ENCODE measurements around the gene LEP. TPM values are rescaled to one million over a fixed set of nuclear protein-coding genes. Genes with fewer than 3 reads are reported as not detected.
A peak's percentile ranks its signal among the peaks of the same experiment; 100 is the strongest.

LEP gene
- polyA plus RNA-seq, 2 of the 4 experiments (the other 2 are of a cell fraction) = not detected

DNA sequence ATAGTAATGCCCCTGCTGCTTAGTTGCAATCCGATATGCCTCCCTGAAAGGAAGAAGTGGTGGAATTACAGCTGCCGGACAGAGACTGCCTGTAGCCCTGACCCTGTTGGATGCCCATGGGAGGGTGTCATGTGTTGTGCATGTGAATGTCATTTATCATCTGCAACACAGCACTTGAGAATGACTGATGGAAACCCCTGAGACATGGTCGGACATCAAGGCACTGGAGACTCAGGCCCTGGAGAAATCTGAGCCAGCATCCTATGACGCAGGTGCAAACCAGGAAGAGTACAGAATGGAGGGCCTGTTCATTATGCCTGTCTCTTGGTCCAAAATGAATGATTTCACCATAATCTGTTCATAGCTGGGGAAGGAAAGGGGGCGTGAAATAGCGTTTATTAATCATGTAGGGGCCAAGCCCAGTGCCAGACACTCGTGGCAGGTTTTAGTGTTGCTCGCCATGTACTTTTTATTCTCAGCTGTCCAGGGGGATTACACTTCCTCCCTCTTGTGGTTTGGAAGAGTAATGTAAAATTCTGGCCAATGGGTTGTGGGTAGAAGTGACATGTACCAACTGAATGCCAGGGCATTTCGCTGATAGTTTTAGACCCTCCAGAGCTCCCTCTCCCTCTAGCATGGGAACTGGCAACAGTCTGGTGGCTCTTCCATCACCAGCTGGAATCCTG lies 23.0 kb upstream of the LEP start:
- peaks cover 11% of the 10 kb centered on the region for H3K4me1 ChIP-seq
- H3K27ac ChIP-seq = no peak overlapping the region
- ChIA-PET POLR2A (no interaction called here), CTCF (interaction anchor here (1.1 to 6.9 kb wide), 5 partner anchors 10 to 41 kb away, joined by 3 to 69 read pairs (median 5); no protein-coding TSS in a partner anchor)
- DNase-seq (ENCODE audit: low read depth in 1 of 2, low spot score in 1 of 2) (peak; percentile 36 to 51), ATAC-seq (peak in 1 of 2 experiments; percentile 75; a peak in 3 of 6 replicates), FAIRE-seq (no peak)
- 52% methylated on average over 9 of the region's 9 CpGs for WGBS (ENCODE audit: missing lambda C conversion rate)
- H3K9me3 ChIP-seq = no peaks in the 10 kb centered on the region
- TF ChIP-seq POLR2AphosphoS2 (conservative IDR thresholded peaks at IDR 0.05; ENCODE audit: low read length) (no peak), POLR2A (IDR thresholded peaks at IDR 0.05; ENCODE audit: low read length) (no peak), ZFP36 (IDR thresholded peaks at IDR 0.05; ENCODE audit: borderline replicate concordance, partially characterized antibody) (no peak), USF2 (IDR thresholded peaks at IDR 0.05) (no peak), ZSCAN20 (CRISPR knock-in tag; IDR thresholded peaks at IDR 0.05) (no peak)
- no peak overlapping the region for H3K4me2 ChIP-seq
- H3K4me3 ChIP-seq = no peak overlapping the region

DNA sequence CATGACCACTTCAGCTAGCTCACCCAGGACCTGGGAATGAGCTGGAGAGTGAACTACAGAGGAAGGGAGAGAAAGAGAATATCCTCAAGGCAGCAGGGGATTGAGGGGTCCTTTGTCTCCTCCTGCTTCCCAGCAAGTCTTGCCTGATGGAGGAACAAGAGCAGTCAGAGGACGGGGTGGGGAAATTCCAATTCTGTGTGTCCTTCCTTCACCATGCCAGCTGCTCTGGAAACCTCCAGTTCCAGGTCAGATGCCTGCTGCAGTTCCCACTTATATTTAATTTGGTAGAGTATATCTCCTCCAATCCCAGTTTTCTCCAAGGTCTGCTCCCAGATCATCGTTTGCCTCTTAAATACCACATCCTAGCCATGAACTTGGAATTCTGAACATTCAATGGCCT lies 21.4 kb upstream of the LEP start:
- FAIRE-seq (no peak), ATAC-seq (no peak), DNase-seq (ENCODE audit: low read depth in 1 of 2, low spot score in 1 of 2) (no peak)
- Histone ChIP-seq H3K27ac (no peak overlapping the region), H3K4me1 (peaks cover 11% of the 10 kb centered on the region), H3K9me3 (no peaks in the 10 kb centered on the region), H3K4me2 (no peak overlapping the region), H3K4me3 (no peak overlapping the region)
- ChIA-PET CTCF (interaction anchor here (6.9 kb wide), 1 partner anchor 12 kb away, joined by 69 read pairs; no protein-coding TSS in a partner anchor), POLR2A (no interaction called here)
- WGBS (ENCODE audit: missing lambda C conversion rate) = 31% methylated on average over 2 of the region's 2 CpGs
- TF ChIP-seq NR3C1 (IDR thresholded peaks at IDR 0.05) (no peak), NPAS2 (CRISPR knock-in tag; IDR thresholded peaks at IDR 0.05; ENCODE audit: borderline replicate concordance) (no peak), MYC (IDR thresholded peaks at IDR 0.05; ENCODE audit: borderline replicate concordance, low read length) (no peak), E2F6 (IDR thresholded peaks at IDR 0.05; ENCODE audit: borderline replicate concordance, low read depth) (no peak), EHF (CRISPR knock-in tag; IDR thresholded peaks at IDR 0.05) (no peak), RARB (CRISPR knock-in tag; IDR thresholded peaks at IDR 0.05) (no peak), PHF8 (IDR thresholded peaks at IDR 0.05; ENCODE audit: borderline replicate concordance, low read depth) (no peak), MAFK (IDR thresholded peaks at IDR 0.05; ENCODE audit: partially characterized antibody) (no peak), ESRRA (IDR thresholded peaks at IDR 0.05; ENCODE audit: borderline replicate concordance, low read length) (no peak), RNF2 (IDR thresholded peaks at IDR 0.05; ENCODE audit: borderline replicate concordance, low read depth) (no peak), JUNB (IDR thresholded peaks at IDR 0.05) (no peak), BHLHE40 (IDR thresholded peaks at IDR 0.05; ENCODE audit: low read depth, low read length) (no peak), CHD2 (IDR thresholded peaks at IDR 0.05; ENCODE audit: low read length, partially characterized antibody) (no peak), NFE2L2 (conservative IDR thresholded peaks at IDR 0.05; ENCODE audit: low read length) (no peak), ZC3H11A (IDR thresholded peaks at IDR 0.05) (no peak)
- TF ChIP-seq, protein P1, sequence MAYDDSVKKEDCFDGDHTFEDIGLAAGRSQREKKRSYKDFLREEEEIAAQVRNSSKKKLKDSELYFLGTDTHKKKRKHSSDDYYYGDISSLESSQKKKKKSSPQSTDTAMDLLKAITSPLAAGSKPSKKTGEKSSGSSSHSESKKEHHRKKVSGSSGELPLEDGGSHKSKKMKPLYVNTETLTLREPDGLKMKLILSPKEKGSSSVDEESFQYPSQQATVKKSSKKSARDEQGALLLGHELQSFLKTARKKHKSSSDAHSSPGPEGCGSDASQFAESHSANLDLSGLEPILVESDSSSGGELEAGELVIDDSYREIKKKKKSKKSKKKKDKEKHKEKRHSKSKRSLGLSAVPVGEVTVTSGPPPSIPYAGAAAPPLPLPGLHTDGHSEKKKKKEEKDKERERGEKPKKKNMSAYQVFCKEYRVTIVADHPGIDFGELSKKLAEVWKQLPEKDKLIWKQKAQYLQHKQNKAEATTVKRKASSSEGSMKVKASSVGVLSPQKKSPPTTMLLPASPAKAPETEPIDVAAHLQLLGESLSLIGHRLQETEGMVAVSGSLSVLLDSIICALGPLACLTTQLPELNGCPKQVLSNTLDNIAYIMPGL (CRISPR knock-in tag; IDR thresholded peaks at IDR 0.05; ENCODE audit: borderline replicate concordance) = no peak
- TF ChIP-seq, protein P2, sequence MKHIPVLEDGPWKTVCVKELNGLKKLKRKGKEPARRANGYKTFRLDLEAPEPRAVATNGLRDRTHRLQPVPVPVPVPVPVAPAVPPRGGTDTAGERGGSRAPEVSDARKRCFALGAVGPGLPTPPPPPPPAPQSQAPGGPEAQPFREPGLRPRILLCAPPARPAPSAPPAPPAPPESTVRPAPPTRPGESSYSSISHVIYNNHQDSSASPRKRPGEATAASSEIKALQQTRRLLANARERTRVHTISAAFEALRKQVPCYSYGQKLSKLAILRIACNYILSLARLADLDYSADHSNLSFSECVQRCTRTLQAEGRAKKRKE (CRISPR knock-in tag; IDR thresholded peaks at IDR 0.05; ENCODE audit: low read depth) = no peak
- TF ChIP-seq, protein P3, sequence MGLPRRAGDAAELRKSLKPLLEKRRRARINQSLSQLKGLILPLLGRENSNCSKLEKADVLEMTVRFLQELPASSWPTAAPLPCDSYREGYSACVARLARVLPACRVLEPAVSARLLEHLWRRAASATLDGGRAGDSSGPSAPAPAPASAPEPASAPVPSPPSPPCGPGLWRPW (IDR thresholded peaks at IDR 0.05) = no peak

Measured in A549 (cell line).